CD4-positive, alpha-beta T cell treated with Interleukin-21 for 1 hour (primary cell): ENCODE measurements around the gene CPEB3.
"Not testable (repeated sequence)": the region's sequence is repeated elsewhere in the genome, so short reads cannot be mapped to it uniquely, and the experiment has no call there.

ENCODE experiments used
- DNase-seq: peaks from one replicate; pipeline ENCODE4 v3.0.0-alpha.2; 2020

CPEB3 gene

GRCh38 chr10:92265687-92266258 is 25.1 kb downstream of the CPEB3 start:
- no peak for DNase-seq

DNA sequence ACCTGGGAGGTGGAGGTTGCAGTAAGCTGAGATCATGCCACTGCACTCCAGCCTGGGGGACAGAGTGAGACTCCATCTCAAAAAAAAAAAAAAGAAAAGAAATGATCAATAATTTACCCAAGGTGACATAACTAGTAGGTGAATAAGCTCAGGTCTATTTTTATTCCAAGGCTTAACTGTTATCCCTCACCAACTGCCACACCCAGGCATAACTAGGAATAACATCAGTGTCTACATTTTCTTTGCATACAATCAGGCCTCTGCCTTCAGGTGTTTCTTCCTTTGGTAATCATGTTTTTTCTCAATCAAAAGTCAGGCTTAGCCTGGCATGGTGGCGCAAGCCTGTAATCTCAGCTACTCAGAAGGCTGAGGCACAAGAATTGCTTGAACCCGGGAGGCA is 26.6 kb downstream of the CPEB3 start:
- DNase-seq = no peak

- DNase-seq = no peak
Measured at GRCh38 chr10:92263396-92263795, 27.5 kb downstream of the CPEB3 start.

- no peak for DNase-seq
Measured at GRCh38 chr10:92248566-92248965, 42.3 kb downstream of the CPEB3 start.

DNA sequence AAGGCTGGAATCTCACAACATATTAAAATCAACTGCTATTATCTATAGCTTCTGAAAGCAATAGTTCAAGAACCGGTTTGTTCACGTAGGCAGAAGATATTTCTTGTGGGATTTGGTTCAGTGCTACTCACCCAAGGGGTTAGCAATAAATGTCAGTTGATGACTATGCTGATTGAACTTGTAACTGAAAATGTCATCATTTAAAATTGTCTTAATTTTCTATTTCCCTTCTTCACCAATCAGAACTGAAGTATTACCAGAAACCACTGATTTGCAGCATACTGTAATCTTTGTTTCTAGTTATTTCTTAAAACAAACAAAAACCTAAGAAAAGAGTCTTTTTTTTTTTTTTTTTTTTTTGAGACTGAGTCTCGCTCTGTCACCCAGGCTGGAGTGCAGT is 46.1 kb downstream of the CPEB3 start:
- DNase-seq = no peak

DNA sequence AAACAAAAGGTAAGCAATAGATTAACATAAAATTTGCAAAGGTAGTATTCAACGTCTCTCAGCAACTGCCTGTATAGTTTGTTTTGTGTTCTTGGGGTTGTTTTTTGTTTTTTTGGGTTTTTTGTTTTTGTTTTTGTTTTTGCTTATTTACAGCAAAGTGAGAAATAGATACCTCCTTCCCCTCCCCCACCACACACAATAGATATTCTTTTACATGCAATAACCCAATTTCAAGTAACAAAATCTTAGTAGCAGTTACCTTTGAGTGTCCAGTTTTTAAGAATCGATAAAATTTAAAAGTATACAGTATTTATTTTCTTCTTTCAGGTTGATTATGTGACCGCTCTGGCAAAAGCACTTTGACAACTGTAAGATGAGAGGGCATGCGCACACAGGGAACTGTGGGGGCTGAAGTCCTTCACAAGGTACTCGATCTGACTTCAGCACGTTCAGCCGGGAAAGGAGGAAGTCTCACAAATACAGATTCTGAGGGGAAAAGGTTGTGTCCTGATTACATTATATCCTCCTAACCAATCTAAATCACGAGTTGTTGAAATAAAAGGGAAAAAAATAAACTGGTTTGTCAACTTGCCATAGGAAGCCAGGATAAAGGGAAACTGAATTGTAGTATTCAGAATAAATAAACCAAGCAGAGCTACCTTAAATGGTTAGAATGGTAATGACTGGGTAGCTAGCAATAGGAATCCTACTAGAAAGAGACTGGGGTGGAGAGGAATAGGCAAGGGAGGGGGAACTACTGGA is 47.8 kb downstream of the CPEB3 start:
- DNase-seq = peak; percentile 53

DNA sequence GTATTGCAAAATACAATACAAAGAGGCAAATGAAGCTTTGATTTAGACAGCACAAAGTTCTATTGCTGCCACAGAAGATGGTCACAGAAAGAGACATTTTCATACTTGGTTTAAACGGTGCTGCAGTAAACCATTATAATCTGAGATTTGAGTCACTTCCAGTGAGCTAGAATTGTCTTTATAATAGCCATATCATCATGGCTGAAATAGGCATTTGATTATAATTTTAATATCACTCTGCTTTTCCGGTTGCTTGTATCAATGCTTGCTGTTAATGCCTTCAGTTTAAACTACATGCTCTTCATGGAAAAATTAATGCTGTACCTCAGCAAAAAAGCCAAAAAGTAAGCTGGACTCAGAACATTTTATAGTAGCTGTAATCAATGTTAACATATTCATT is 48.5 kb downstream of the CPEB3 start:
- no peak for DNase-seq

GRCh38 chr10:92241501-92241900 is 49.4 kb downstream of the CPEB3 start:
- no peak for DNase-seq

DNA sequence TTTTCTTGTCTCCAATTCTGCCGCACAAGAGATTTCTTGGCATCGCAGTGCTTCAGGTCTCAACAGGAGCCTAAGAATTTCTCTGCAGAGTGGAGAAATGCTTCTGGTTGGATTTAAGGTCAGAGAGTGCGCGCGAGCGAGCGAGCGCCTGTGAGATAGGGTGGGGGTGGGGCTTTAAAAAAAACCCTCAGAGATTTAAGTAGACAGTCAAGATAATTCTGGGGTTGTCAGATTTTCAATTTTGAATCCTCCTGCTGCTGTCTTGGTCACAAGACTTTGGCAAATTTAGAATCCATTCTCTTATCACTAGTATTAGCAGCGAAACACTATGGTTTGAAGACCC is 49.7 kb downstream of the CPEB3 start:
- DNase-seq = no peak

- DNase-seq = peak; percentile 56
Measured at GRCh38 chr10:92240289-92241157, 50.4 kb downstream of the CPEB3 start.

GRCh38 chr10:92239600-92240288 is 51.1 kb downstream of the CPEB3 start:
- DNase-seq = peak; percentile 35

- no peak for DNase-seq
Measured at GRCh38 chr10:92239151-92239599, 51.7 kb downstream of the CPEB3 start.

DNA sequence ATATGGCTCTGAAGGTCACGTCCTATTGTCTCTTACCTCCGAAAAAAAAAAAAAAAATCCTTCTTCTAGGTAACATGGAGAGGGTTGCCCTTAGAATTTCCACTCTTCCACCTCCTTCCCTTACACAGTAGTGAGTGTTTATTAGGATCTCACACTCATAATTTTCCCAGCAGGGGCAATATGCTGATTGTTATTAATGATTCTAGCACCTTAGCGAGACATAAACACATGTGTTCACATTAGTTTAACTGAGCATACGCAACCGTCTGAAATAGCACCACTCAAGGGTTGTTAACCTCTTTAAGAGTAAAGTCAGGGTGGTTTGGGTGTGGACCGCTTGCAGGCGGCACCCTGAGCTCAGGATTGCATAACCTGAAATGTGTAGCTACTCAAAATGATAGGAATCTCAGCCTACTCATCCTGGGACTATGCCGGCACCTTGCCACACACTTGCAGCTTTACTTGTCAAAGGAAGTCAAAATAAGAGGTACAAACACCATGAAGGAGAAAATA is 52.2 kb downstream of the CPEB3 start:
- no peak for DNase-seq

DNA sequence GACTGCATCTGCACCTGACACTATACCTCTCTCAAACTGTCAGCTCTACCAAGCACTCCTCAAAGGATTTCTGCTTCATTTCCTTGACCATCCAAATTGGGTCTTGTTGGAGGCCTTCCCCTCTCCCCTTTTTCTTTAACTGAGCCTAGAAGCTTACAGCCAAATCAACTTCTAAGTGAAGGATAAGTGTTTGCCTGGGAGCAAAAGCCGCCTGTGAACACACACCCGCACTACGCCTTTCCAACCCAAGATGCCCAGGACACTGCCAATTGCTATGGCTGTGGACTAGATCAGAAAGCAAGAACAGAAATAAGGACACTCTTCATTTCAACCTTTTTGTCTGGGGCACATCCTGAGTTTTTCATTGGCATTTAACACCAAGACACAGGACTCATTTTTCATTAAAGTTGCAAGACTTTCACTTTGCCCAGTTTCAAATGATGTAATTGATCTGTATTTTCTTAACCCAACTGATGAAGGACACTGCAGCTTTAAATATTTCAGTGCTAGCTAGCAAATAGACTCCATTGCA is 52.8 kb downstream of the CPEB3 start:
- DNase-seq = no peak

DNA sequence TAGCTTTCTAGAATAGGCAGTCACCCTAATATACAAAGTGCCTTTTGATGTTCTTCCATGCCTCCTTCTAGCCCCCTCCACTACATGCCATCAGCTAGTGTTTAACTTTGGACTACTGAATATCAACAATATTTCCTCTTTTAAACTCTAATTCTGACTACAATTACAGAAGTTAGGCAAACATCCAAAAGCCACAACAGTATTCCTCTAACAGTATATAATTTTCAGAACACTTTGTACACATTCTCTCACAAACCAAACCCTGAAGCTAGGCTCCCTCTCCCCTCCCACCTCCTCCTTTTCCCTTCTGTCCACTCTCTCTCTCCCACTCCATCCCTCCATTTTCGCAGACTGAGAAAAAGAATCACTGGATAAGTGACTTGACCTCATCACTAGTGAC is 59.7 kb downstream of the CPEB3 start:
- DNase-seq = no peak

DNA sequence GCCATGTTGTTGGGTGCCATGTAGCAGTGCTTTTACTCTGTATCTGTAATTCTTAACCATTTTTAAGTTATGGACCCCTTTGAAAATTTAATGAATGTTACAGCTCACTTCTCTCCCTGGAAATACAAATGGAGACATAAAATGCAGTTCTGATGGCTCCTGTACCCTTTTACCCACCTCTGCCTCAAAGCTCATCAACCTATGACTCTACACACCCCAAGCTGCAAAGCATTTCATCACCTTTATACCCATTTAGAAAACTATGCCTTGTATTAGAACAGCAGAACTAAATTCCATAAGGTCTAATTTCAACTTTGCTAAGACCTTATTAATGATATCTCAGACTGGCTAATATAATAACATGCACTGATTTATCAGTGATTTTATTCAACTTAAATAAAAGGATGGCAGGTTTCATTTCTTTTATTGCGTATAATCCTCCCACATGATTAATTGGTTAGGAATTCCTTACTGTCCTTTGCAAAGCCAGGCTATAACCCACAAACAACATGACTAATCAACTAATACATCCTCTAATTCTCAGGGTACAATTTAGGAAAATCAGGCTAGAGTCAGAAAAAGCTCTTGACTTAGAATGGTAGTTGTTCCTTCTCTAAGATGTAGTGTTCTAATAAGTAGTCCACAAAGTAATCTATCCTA is 68.1 kb downstream of the CPEB3 start:
- DNase-seq = no peak

- DNase-seq = no peak
Measured at GRCh38 chr10:92219559-92219958, 71.3 kb downstream of the CPEB3 start.

DNA sequence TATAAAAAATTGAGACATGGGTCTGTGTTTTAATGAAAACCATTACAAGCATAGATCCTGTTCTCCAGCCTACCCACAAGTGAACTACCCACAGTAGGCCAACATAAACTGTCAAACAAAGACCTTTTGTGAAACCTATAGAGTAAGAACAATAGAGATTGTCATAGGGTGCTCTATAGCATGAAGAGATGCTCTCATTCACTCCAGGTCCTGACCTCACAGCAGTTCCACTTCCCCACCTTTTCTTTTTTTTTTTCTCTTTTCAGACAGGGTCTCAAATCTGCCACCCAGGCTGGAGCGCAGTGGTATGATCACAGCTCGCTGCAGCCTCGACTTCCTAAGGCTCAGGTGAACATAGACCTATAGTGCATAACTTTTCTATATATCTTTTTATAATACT is 72.3 kb downstream of the CPEB3 start:
- no peak for DNase-seq

DNA sequence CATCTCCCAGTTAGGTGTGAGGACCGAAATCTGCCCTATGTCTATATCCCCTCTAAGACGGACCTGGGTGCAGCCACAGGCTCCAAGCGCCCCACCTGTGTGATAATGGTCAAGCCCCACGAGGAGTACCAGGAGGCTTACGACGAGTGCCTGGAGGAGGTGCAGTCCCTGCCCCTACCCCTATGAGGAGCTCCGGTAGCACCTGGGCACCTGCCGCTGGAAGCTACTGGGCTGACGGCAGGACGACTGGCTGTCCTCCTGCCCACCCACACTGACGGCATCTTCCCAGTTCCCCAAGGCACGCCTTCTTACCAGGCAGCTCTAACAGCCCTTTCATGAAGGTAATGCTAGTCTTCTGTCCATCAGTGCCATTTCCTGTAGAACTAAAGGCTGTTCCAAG is 74.3 kb downstream of the CPEB3 start:
- not testable (repeated sequence) for DNase-seq

- not testable (repeated sequence) for DNase-seq
Measured at GRCh38 chr10:92215222-92215621, 75.7 kb downstream of the CPEB3 start.

GRCh38 chr10:92213049-92213448 is 77.8 kb downstream of the CPEB3 start:
- DNase-seq = no peak

DNA sequence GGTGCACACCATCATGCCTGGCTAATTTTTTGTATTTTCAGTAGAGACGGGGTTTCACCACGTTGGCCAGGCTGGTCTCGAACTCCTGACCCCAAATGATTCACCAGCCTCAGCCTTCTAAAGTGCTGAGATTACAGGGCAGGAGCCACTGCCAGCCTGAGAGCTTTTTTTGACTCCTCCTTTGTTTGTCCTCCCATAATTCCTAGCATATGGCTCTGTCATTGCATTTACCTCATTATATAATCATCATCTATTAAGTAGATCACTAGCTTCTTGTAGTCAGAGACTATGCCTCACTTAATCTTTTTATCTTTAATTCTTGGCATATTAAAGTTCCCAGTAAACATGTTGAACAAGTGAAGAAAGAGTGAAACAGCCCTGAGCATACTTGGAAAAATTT is 82.1 kb downstream of the CPEB3 start:
- DNase-seq = no peak
